Measurements from ENCODE around the gene SLC26A9.

Gene SLC26A9, protein sequence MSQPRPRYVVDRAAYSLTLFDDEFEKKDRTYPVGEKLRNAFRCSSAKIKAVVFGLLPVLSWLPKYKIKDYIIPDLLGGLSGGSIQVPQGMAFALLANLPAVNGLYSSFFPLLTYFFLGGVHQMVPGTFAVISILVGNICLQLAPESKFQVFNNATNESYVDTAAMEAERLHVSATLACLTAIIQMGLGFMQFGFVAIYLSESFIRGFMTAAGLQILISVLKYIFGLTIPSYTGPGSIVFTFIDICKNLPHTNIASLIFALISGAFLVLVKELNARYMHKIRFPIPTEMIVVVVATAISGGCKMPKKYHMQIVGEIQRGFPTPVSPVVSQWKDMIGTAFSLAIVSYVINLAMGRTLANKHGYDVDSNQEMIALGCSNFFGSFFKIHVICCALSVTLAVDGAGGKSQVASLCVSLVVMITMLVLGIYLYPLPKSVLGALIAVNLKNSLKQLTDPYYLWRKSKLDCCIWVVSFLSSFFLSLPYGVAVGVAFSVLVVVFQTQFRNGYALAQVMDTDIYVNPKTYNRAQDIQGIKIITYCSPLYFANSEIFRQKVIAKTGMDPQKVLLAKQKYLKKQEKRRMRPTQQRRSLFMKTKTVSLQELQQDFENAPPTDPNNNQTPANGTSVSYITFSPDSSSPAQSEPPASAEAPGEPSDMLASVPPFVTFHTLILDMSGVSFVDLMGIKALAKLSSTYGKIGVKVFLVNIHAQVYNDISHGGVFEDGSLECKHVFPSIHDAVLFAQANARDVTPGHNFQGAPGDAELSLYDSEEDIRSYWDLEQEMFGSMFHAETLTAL
- 0 reads per million in 3 donors for total RNA-seq

GRCh38 chr1:205943245-205943644 lies at the start of gene SLC26A9:
SLC26A9 (minus strand) TSS chr1:205943456; CDS start chr1:205935820, 7,636 bp downstream.
- DNase-seq: no peak
- no peak within 1 kb of the TSS for H3K27ac ChIP-seq (ENCODE audit: insufficient read depth, low read length, poor library complexity, severe bottlenecking)
- no peaks in the 10 kb centered on the region for H3K4me1 ChIP-seq (ENCODE audit: control insufficient read depth, insufficient read depth, low read length, poor library complexity, severe bottlenecking)
- no peak within 1 kb of the TSS for H3K4me3 ChIP-seq (ENCODE audit: insufficient read depth, low read depth, low read length, poor library complexity, severe bottlenecking)
- peaks cover 9% of the 10 kb centered on the region for H3K27me3 ChIP-seq (replicated peaks; ENCODE audit: control insufficient read depth, insufficient read depth, low read length, poor library complexity, severe bottlenecking)
- no peaks in the 10 kb centered on the region for H3K9me3 ChIP-seq (ENCODE audit: control insufficient read depth, low read length)
- no peaks in the 10 kb centered on the region for H3K36me3 ChIP-seq (ENCODE audit: control insufficient read depth, insufficient read depth, low read length)

- DNase-seq: no peak
- Histone ChIP-seq H3K27me3 (replicated peaks; ENCODE audit: control insufficient read depth, insufficient read depth, low read length, poor library complexity, severe bottlenecking) (no peaks in the 10 kb centered on the region), H3K4me1 (ENCODE audit: control insufficient read depth, insufficient read depth, low read length, poor library complexity, severe bottlenecking) (no peaks in the 10 kb centered on the region), H3K36me3 (ENCODE audit: control insufficient read depth, insufficient read depth, low read length) (no peaks in the 10 kb centered on the region), H3K27ac (ENCODE audit: insufficient read depth, low read length, poor library complexity, severe bottlenecking) (no peak overlapping the region), H3K4me3 (ENCODE audit: insufficient read depth, low read depth, low read length, poor library complexity, severe bottlenecking) (no peak overlapping the region), H3K9me3 (ENCODE audit: control insufficient read depth, low read length) (no peaks in the 10 kb centered on the region)
Measured at GRCh38 chr1:205992218-205992882, 49.1 kb upstream of the SLC26A9 start.

GRCh38 chr1:205991237-205991636 lies 48.0 kb upstream of the SLC26A9 start:
- H3K36me3 ChIP-seq (ENCODE audit: control insufficient read depth, insufficient read depth, low read length): no peaks in the 10 kb centered on the region
- no peak for DNase-seq
- H3K4me3 ChIP-seq (ENCODE audit: insufficient read depth, low read depth, low read length, poor library complexity, severe bottlenecking): no peak overlapping the region
- H3K9me3 ChIP-seq (ENCODE audit: control insufficient read depth, low read length): no peaks in the 10 kb centered on the region
- no peaks in the 10 kb centered on the region for H3K4me1 ChIP-seq (ENCODE audit: control insufficient read depth, insufficient read depth, low read length, poor library complexity, severe bottlenecking)
- no peak overlapping the region for H3K27ac ChIP-seq (ENCODE audit: insufficient read depth, low read length, poor library complexity, severe bottlenecking)
- H3K27me3 ChIP-seq (replicated peaks; ENCODE audit: control insufficient read depth, insufficient read depth, low read length, poor library complexity, severe bottlenecking): no peaks in the 10 kb centered on the region

- H3K36me3 ChIP-seq (ENCODE audit: control insufficient read depth, insufficient read depth, low read length): no peaks in the 10 kb centered on the region
- H3K4me1 ChIP-seq (ENCODE audit: control insufficient read depth, insufficient read depth, low read length, poor library complexity, severe bottlenecking): no peaks in the 10 kb centered on the region
- H3K4me3 ChIP-seq (ENCODE audit: insufficient read depth, low read depth, low read length, poor library complexity, severe bottlenecking): no peak overlapping the region
- no peaks in the 10 kb centered on the region for H3K9me3 ChIP-seq (ENCODE audit: control insufficient read depth, low read length)
- DNase-seq: no peak
- no peak overlapping the region for H3K27ac ChIP-seq (ENCODE audit: insufficient read depth, low read length, poor library complexity, severe bottlenecking)
- H3K27me3 ChIP-seq (replicated peaks; ENCODE audit: control insufficient read depth, insufficient read depth, low read length, poor library complexity, severe bottlenecking): no peaks in the 10 kb centered on the region
Measured at GRCh38 chr1:205990226-205990625, 47.0 kb upstream of the SLC26A9 start.

GRCh38 chr1:205989786-205990185 lies 46.5 kb upstream of the SLC26A9 start:
- DNase-seq: no peak
- no peaks in the 10 kb centered on the region for H3K9me3 ChIP-seq (ENCODE audit: control insufficient read depth, low read length)
- no peaks in the 10 kb centered on the region for H3K4me1 ChIP-seq (ENCODE audit: control insufficient read depth, insufficient read depth, low read length, poor library complexity, severe bottlenecking)
- H3K36me3 ChIP-seq (ENCODE audit: control insufficient read depth, insufficient read depth, low read length): no peaks in the 10 kb centered on the region
- no peak overlapping the region for H3K27ac ChIP-seq (ENCODE audit: insufficient read depth, low read length, poor library complexity, severe bottlenecking)
- no peaks in the 10 kb centered on the region for H3K27me3 ChIP-seq (replicated peaks; ENCODE audit: control insufficient read depth, insufficient read depth, low read length, poor library complexity, severe bottlenecking)
- H3K4me3 ChIP-seq (ENCODE audit: insufficient read depth, low read depth, low read length, poor library complexity, severe bottlenecking): no peak overlapping the region

- no peaks in the 10 kb centered on the region for H3K4me1 ChIP-seq (ENCODE audit: control insufficient read depth, insufficient read depth, low read length, poor library complexity, severe bottlenecking)
- no peak for DNase-seq
- no peaks in the 10 kb centered on the region for H3K27me3 ChIP-seq (replicated peaks; ENCODE audit: control insufficient read depth, insufficient read depth, low read length, poor library complexity, severe bottlenecking)
- no peak overlapping the region for H3K27ac ChIP-seq (ENCODE audit: insufficient read depth, low read length, poor library complexity, severe bottlenecking)
- H3K4me3 ChIP-seq (ENCODE audit: insufficient read depth, low read depth, low read length, poor library complexity, severe bottlenecking): no peak overlapping the region
- no peaks in the 10 kb centered on the region for H3K36me3 ChIP-seq (ENCODE audit: control insufficient read depth, insufficient read depth, low read length)
- no peaks in the 10 kb centered on the region for H3K9me3 ChIP-seq (ENCODE audit: control insufficient read depth, low read length)
Measured at GRCh38 chr1:205988585-205988995, 45.3 kb upstream of the SLC26A9 start.

DNA sequence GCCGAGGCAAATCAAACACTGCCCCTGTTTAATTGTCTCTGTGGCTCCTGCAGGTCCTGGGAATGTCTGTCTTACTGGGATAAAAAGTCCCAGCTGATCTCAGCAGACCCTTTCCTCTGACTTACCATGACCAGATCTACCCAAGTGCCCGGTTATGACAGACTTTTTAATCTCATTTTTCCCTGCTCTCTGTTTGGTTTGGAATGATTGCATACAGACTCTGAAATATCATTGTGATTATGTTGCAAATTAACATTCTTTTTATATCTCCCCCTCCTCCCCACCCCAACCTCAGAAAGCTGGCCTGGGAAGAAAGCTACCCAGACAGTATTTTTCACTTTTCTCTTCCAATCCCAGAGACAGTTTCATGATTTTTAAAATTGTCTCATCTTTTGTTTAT lies 43.6 kb upstream of the SLC26A9 start:
- DNase-seq: no peak
- Histone ChIP-seq H3K27ac (ENCODE audit: insufficient read depth, low read length, poor library complexity, severe bottlenecking) (no peak overlapping the region), H3K4me1 (ENCODE audit: control insufficient read depth, insufficient read depth, low read length, poor library complexity, severe bottlenecking) (no peaks in the 10 kb centered on the region), H3K9me3 (ENCODE audit: control insufficient read depth, low read length) (no peaks in the 10 kb centered on the region), H3K36me3 (ENCODE audit: control insufficient read depth, insufficient read depth, low read length) (no peaks in the 10 kb centered on the region), H3K4me3 (ENCODE audit: insufficient read depth, low read depth, low read length, poor library complexity, severe bottlenecking) (no peak overlapping the region), H3K27me3 (replicated peaks; ENCODE audit: control insufficient read depth, insufficient read depth, low read length, poor library complexity, severe bottlenecking) (no peaks in the 10 kb centered on the region)

- H3K4me3 ChIP-seq (ENCODE audit: insufficient read depth, low read depth, low read length, poor library complexity, severe bottlenecking): no peak overlapping the region
- no peaks in the 10 kb centered on the region for H3K9me3 ChIP-seq (ENCODE audit: control insufficient read depth, low read length)
- no peak overlapping the region for H3K27ac ChIP-seq (ENCODE audit: insufficient read depth, low read length, poor library complexity, severe bottlenecking)
- H3K27me3 ChIP-seq (replicated peaks; ENCODE audit: control insufficient read depth, insufficient read depth, low read length, poor library complexity, severe bottlenecking): no peaks in the 10 kb centered on the region
- DNase-seq: no peak
- no peaks in the 10 kb centered on the region for H3K4me1 ChIP-seq (ENCODE audit: control insufficient read depth, insufficient read depth, low read length, poor library complexity, severe bottlenecking)
- H3K36me3 ChIP-seq (ENCODE audit: control insufficient read depth, insufficient read depth, low read length): no peaks in the 10 kb centered on the region
Measured at GRCh38 chr1:205986292-205986691, 43.0 kb upstream of the SLC26A9 start.

DNA sequence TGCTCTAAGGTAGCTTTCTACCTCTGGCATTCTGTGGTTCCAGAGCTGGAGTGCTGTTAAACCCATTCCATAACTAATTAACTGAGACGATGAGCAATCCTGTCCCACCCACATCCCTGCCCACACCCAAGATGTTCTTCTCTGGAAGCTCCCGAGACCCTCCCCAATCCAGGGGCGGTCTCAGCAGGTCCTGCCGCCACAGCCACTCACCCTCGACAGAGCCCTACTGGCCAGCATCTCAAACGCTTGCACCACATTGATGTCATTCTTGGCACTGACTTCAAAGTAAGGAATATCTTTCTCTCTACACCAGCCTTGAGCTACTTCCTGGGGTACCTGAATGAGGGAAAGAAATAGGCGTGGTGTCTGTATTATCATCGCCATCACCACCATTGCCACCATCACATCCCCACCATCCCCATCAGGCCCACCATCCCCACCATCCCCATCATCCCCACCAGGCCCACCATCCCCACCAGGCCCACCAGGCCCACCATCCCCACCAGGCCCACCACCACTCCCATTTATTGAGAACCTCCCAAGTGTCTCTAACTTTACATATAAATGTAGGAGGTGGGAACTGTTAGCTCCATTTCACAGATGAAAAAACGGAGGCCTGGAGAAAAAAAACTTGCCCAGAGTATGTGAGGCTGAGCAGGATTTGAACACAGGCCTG lies 42.2 kb upstream of the SLC26A9 start:
- no peak for DNase-seq
- H3K4me1 ChIP-seq (ENCODE audit: control insufficient read depth, insufficient read depth, low read length, poor library complexity, severe bottlenecking): no peaks in the 10 kb centered on the region
- no peak overlapping the region for H3K4me3 ChIP-seq (ENCODE audit: insufficient read depth, low read depth, low read length, poor library complexity, severe bottlenecking)
- no peaks in the 10 kb centered on the region for H3K9me3 ChIP-seq (ENCODE audit: control insufficient read depth, low read length)
- H3K27ac ChIP-seq (ENCODE audit: insufficient read depth, low read length, poor library complexity, severe bottlenecking): no peak overlapping the region
- H3K27me3 ChIP-seq (replicated peaks; ENCODE audit: control insufficient read depth, insufficient read depth, low read length, poor library complexity, severe bottlenecking): no peaks in the 10 kb centered on the region
- no peaks in the 10 kb centered on the region for H3K36me3 ChIP-seq (ENCODE audit: control insufficient read depth, insufficient read depth, low read length)
